HCT116 (cell line): ENCODE measurements around the gene STIM2. TPM values are rescaled to one million over a fixed set of nuclear protein-coding genes. Genes with fewer than 3 reads are reported as not detected.

Experiments
- ATAC-seq: fragments of 200-7000 bp; cut with Tn5 transposase; 2 replicates; pipeline ENCODE4 v1.9.1; 2020; ENCODE audit warnings: mild to moderate bottlenecking, moderate library complexity
- BruUV-seq: library from RNA; stranded (reverse); fragments of 400-500 nt; replicated peaks from 2 replicates; lab custom pipeline; 2021; lab: Mats Ljungman, UMichigan
- CTCF ChIA-PET: fragments of 300-600 bp; sonication (Branson Sonifier 250); formaldehyde crosslinking; loops from one replicate; lab custom pipeline; 2021; ENCODE audit warnings: antibody characterized with exemption; lab: Charles Lee
- POLR2A ChIA-PET: fragments of 300-600, 350-600 bp; sonication (Branson Sonifier 250); formaldehyde crosslinking; loops from one replicate; lab custom pipeline; 2021; ENCODE audit warnings: antibody characterized with exemption; lab: Charles Lee
- RAD21 ChIA-PET, 2 experiments: fragments of 300-600 bp; sonication (Branson Sonifier 250); formaldehyde crosslinking; loops; one replicate each; lab custom pipeline; 2023; ENCODE audit warnings: low total read pairs in 2 of 2; ENCODE audit not compliant: uncharacterized antibody in 2 of 2, unreplicated experiment in 2 of 2, low non-redundant PET in 1 of 2; lab: Charles Lee
- DNase-seq: peaks from one replicate; pipeline ENCODE4 v3.0.0-alpha.2; 2010; ENCODE audit warnings: low read depth, low spot score
- H2AFZ ChIP-seq: fragments of 200-600 bp; shearing (Covaris generic), sonication (generic); 2 replicates; pipeline ENCODE4 v1.6.1; 2017; ENCODE audit warnings: low read depth, mixed run types, mixed read lengths, antibody characterized with exemption, low read length; ENCODE audit not compliant: poor library complexity, severe bottlenecking
- H3K27ac ChIP-seq: 2 replicates; pipeline ENCODE4 v1.5.1; 2012; ENCODE audit warnings: low read depth, low read length
- H3K27me3 ChIP-seq: fragments of 200-600 bp; sonication (generic); 2 replicates; pipeline ENCODE4 v1.6.1; 2016; ENCODE audit warnings: mixed run types, low read length, mixed read lengths; ENCODE audit not compliant: insufficient read depth
- H3K36me3 ChIP-seq, 2 experiments: fragments of 200-500 bp in 1 of 2; fragments of 200-600 bp in 1 of 2; sonication (Bioruptor generic) in 1 of 2; sonication (generic) in 1 of 2; 2 replicates each; pipeline versions ENCODE4 v1.5.1 to v1.6.1; 2014 to 2016; ENCODE audit warnings: low read length in 2 of 2, inconsistent platforms in 1 of 2, mixed read lengths in 1 of 2, mixed run types in 1 of 2; ENCODE audit not compliant: insufficient read depth in 2 of 2, control insufficient read depth in 1 of 2
- H3K4me1 ChIP-seq, 2 experiments: fragments of 200-600 bp in 1 of 2; sonication (generic) in 1 of 2; 2 replicates each; pipeline versions ENCODE4 v1.5.1 to v1.6.1; 2012 to 2017; ENCODE audit warnings: low read length in 2 of 2, inconsistent platforms in 1 of 2, mild to moderate bottlenecking in 1 of 2, mixed read lengths in 1 of 2, mixed run types in 1 of 2, moderate library complexity in 1 of 2; ENCODE audit not compliant: insufficient read depth in 2 of 2, control insufficient read depth in 1 of 2
- H3K4me2 ChIP-seq: fragments of 200-600 bp; sonication (generic); 2 replicates; pipeline ENCODE4 v1.6.1; 2017; ENCODE audit warnings: mixed run types, low read length, mixed read lengths
- H3K4me3 ChIP-seq, 2 experiments: fragments of 200-600 bp in 1 of 2; sonication (generic) in 1 of 2; replicated peaks in 1 of 2; 2 replicates each; pipeline ENCODE4 v1.5.1; 2011 to 2016; ENCODE audit warnings: low read length in 2 of 2, control low read depth in 1 of 2, low read depth in 1 of 2, mild to moderate bottlenecking in 1 of 2, mixed read lengths in 1 of 2, mixed run types in 1 of 2
- H3K79me2 ChIP-seq: fragments of 200-600 bp; sonication (generic); 2 replicates; pipeline ENCODE4 v1.6.1; 2017; ENCODE audit warnings: mild to moderate bottlenecking, mixed run types, low read length, moderate library complexity, mixed read lengths; ENCODE audit not compliant: insufficient read depth
- H3K9ac ChIP-seq: fragments of 200-600 bp; sonication (generic); 2 replicates; pipeline ENCODE4 v1.6.1; 2016; ENCODE audit warnings: low read length, mixed read lengths
- H3K9me2 ChIP-seq: fragments of 200-600 bp; sonication (generic), shearing (Covaris generic); 2 replicates; pipeline ENCODE4 v1.6.1; 2017; ENCODE audit warnings: mixed run types, mild to moderate bottlenecking, moderate library complexity; ENCODE audit not compliant: insufficient read depth
- H3K9me3 ChIP-seq, 2 experiments: fragments of 200-500 bp in 1 of 2; fragments of 200-600 bp in 1 of 2; sonication (Bioruptor generic) in 1 of 2; sonication (generic) in 1 of 2; 2 replicates each; pipeline ENCODE4 v1.6.1; 2014 to 2017; ENCODE audit warnings: low read length in 2 of 2, mixed read lengths in 2 of 2, inconsistent platforms in 1 of 2, low read depth in 1 of 2, mild to moderate bottlenecking in 1 of 2, mixed run types in 1 of 2, moderate library complexity in 1 of 2; ENCODE audit not compliant: control insufficient read depth in 1 of 2, insufficient read depth in 1 of 2
- H4K20me1 ChIP-seq: fragments of 200-600 bp; sonication (generic), shearing (Covaris generic); 2 replicates; pipeline ENCODE4 v1.6.1; 2017; ENCODE audit warnings: mixed run types, mild to moderate bottlenecking, moderate library complexity; ENCODE audit not compliant: insufficient read depth
- CBX3 ChIP-seq: IDR thresholded peaks from 2 replicates; pipeline ENCODE4 v1.6.1; 2012; ENCODE audit warnings: low read depth
- CEBPB ChIP-seq: IDR thresholded peaks from 2 replicates; pipeline ENCODE4 v1.6.1; 2012; ENCODE audit warnings: low read depth
- EGR1 ChIP-seq: IDR thresholded peaks from 2 replicates; pipeline ENCODE4 v1.6.1; 2012; ENCODE audit warnings: low read depth
- EZH2 ChIP-seq: fragments of 200-600 bp; sonication (generic); IDR thresholded peaks from 2 replicates; pipeline ENCODE4 v1.6.1; 2017; ENCODE audit warnings: antibody characterized with exemption, mixed run types
- EZH2phosphoT487 ChIP-seq: fragments of 200-600 bp; IDR thresholded peaks from 2 replicates; pipeline ENCODE4 v1.6.1; 2018; ENCODE audit warnings: antibody characterized with exemption, borderline replicate concordance
- FOSL1 ChIP-seq: IDR thresholded peaks from 2 replicates; pipeline ENCODE4 v1.6.1; 2012; ENCODE audit warnings: low read depth
- JUND ChIP-seq: IDR thresholded peaks from 2 replicates; pipeline ENCODE4 v1.6.1; 2012
- POLR2A ChIP-seq: IDR thresholded peaks from 2 replicates; pipeline ENCODE4 v1.7.0; 2011; ENCODE audit warnings: borderline replicate concordance; ENCODE audit not compliant: insufficient read depth, insufficient read length; ENCODE audit errors: extremely low read depth
- POLR2AphosphoS5 ChIP-seq: IDR thresholded peaks from 2 replicates; pipeline ENCODE4 v1.6.1; 2011; ENCODE audit warnings: mild to moderate bottlenecking, low read depth, low read length, moderate library complexity
- RAD21 ChIP-seq: IDR thresholded peaks from 2 replicates; pipeline ENCODE4 v1.6.1; 2012; ENCODE audit warnings: low read depth, mild to moderate bottlenecking
- SIN3A ChIP-seq: IDR thresholded peaks from 2 replicates; pipeline ENCODE4 v1.6.1; 2012; ENCODE audit warnings: low read depth
- SP1 ChIP-seq: IDR thresholded peaks from 2 replicates; pipeline ENCODE4 v1.6.1; 2012; ENCODE audit warnings: low read depth
- SRF ChIP-seq: IDR thresholded peaks from 2 replicates; pipeline ENCODE4 v1.6.1; 2012; ENCODE audit warnings: low read depth
- TCF7L2 ChIP-seq: IDR thresholded peaks from 2 replicates; pipeline ENCODE4 v1.7.0; 2011; ENCODE audit warnings: borderline replicate concordance, inconsistent platforms; ENCODE audit not compliant: insufficient read depth, insufficient read length; ENCODE audit errors: extremely low read depth
- YY1 ChIP-seq: IDR thresholded peaks from 2 replicates; pipeline ENCODE4 v1.6.1; 2011; ENCODE audit warnings: low read length, low read depth, moderate library complexity, mild to moderate bottlenecking; ENCODE audit not compliant: insufficient replicate concordance; ENCODE audit errors: extremely low read depth
- ZFX ChIP-seq: fragments of 450-650 bp; IDR thresholded peaks from 2 replicates; pipeline ENCODE4 v1.6.1; 2017
- ZNF274 ChIP-seq: fragments of 200-500 bp; sonication (Bioruptor generic); IDR thresholded peaks from 2 replicates; pipeline ENCODE4 v1.6.1; 2014; ENCODE audit warnings: mild to moderate bottlenecking, low read depth, low read length, inconsistent platforms
- intact Hi-C: fragments of 100-400 bp; cut with micrococcal nuclease; formaldehyde crosslinking; loops from 2 replicates; pipeline ENCODE4 v1.10.0; 2022
- total RNA-seq: library from RNA; stranded (reverse); gene quantifications from one replicate; pipeline ENCODE4 v1.2.1, GENCODE V29; 2021; ENCODE audit not compliant: unreplicated experiment
- TF ChIP-seq, protein P1 (sequence below), 3 experiments: fragments of 200-600 bp in 1 of 3; sonication (generic) in 1 of 3; IDR thresholded peaks in 2 of 3; conservative IDR thresholded peaks in 1 of 3; 2 replicates each; pipeline ENCODE4 v1.5.1; 2012 to 2017; ENCODE audit warnings: low read depth in 2 of 3, low read length in 2 of 3, antibody characterized with exemption in 1 of 3, borderline replicate concordance in 1 of 3, control low read depth in 1 of 3, mild to moderate bottlenecking in 1 of 3, mixed read lengths in 1 of 3, mixed run types in 1 of 3, moderate library complexity in 1 of 3; ENCODE audit not compliant: insufficient read depth in 1 of 3
- TF ChIP-seq, protein P2 (sequence below): IDR thresholded peaks from 2 replicates; pipeline ENCODE4 v1.6.1; 2011; ENCODE audit warnings: mild to moderate bottlenecking, low read length, moderate library complexity; ENCODE audit not compliant: insufficient replicate concordance; ENCODE audit errors: extremely low read depth
- TF ChIP-seq, protein P3 (sequence below): IDR thresholded peaks from 2 replicates; pipeline ENCODE4 v1.6.1; 2012; ENCODE audit warnings: low read depth

STIM2 gene
- total RNA-seq, 1 experiment from 2014 or later, result 65.9 TPM

DNA sequence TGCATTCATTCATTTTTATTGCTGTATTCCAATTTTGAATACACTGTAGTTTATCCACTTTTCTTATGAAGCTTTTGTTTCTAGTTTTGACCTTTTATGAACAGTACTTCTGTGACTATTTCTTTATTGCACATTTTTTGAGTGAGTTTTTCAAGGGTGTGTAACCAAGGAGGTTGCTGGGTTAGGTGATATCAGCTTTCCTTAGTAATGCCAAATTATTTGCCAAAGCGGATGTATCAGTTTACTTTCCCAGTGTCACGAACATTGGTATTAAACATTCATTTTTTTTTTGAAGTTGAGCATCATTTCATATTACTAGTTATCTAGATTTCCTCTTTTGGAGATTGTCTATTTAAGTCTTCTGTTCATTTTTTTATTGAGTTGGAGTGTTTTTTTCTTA lies 32.9 kb downstream of the STIM2 start:
- H3K27ac ChIP-seq, result no peak overlapping the region
- no TSS peak for BruUV-seq
- peaks cover 28% of the 10 kb centered on the region for H3K79me2 ChIP-seq
- ATAC-seq, result no peak
- DNase-seq, result no peak
- no peaks in the 10 kb centered on the region for H3K9me3 ChIP-seq
- H3K4me1 ChIP-seq, result no peaks in the 10 kb centered on the region
- H3K9me2 ChIP-seq, result no peaks in the 10 kb centered on the region
- no peak overlapping the region for H3K4me3 ChIP-seq
- H4K20me1 ChIP-seq, result no peaks in the 10 kb centered on the region
- intact Hi-C loops, result no loop called here
- no peaks in the 10 kb centered on the region for H3K27me3 ChIP-seq
- RAD21 ChIA-PET, result no interaction called here
- H3K9ac ChIP-seq, result no peak overlapping the region
- no peaks in the 10 kb centered on the region for H3K36me3 ChIP-seq
- POLR2A ChIA-PET, result no interaction called here
- H2AFZ ChIP-seq, result no peak overlapping the region
- TF ChIP-seq ZFX, result no peak
- TF ChIP-seq, protein P1, sequence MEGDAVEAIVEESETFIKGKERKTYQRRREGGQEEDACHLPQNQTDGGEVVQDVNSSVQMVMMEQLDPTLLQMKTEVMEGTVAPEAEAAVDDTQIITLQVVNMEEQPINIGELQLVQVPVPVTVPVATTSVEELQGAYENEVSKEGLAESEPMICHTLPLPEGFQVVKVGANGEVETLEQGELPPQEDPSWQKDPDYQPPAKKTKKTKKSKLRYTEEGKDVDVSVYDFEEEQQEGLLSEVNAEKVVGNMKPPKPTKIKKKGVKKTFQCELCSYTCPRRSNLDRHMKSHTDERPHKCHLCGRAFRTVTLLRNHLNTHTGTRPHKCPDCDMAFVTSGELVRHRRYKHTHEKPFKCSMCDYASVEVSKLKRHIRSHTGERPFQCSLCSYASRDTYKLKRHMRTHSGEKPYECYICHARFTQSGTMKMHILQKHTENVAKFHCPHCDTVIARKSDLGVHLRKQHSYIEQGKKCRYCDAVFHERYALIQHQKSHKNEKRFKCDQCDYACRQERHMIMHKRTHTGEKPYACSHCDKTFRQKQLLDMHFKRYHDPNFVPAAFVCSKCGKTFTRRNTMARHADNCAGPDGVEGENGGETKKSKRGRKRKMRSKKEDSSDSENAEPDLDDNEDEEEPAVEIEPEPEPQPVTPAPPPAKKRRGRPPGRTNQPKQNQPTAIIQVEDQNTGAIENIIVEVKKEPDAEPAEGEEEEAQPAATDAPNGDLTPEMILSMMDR (IDR thresholded peaks at IDR 0.05 in 2 of 3, conservative IDR thresholded peaks at IDR 0.05 in 1 of 3; ENCODE audit: borderline replicate concordance in 1 of 3, insufficient read depth in 1 of 3, low read depth in 2 of 3, low read length in 2 of 3), result no peak
- no peak for TF ChIP-seq ZNF274
- no peak for TF ChIP-seq CBX3
- TF ChIP-seq EGR1, result no peak
- TF ChIP-seq CEBPB, result no peak
- no peak for TF ChIP-seq POLR2AphosphoS5
- TF ChIP-seq EZH2, result no peak
- TF ChIP-seq EZH2phosphoT487, result no peak
- no peak for TF ChIP-seq POLR2A
- no peak for TF ChIP-seq TCF7L2
- TF ChIP-seq RAD21, result no peak
- TF ChIP-seq FOSL1, result no peak
- TF ChIP-seq, protein P2, sequence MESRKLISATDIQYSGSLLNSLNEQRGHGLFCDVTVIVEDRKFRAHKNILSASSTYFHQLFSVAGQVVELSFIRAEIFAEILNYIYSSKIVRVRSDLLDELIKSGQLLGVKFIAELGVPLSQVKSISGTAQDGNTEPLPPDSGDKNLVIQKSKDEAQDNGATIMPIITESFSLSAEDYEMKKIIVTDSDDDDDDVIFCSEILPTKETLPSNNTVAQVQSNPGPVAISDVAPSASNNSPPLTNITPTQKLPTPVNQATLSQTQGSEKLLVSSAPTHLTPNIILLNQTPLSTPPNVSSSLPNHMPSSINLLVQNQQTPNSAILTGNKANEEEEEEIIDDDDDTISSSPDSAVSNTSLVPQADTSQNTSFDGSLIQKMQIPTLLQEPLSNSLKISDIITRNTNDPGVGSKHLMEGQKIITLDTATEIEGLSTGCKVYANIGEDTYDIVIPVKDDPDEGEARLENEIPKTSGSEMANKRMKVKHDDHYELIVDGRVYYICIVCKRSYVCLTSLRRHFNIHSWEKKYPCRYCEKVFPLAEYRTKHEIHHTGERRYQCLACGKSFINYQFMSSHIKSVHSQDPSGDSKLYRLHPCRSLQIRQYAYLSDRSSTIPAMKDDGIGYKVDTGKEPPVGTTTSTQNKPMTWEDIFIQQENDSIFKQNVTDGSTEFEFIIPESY, result no peak
- TF ChIP-seq SP1, result no peak
- TF ChIP-seq, protein P3, sequence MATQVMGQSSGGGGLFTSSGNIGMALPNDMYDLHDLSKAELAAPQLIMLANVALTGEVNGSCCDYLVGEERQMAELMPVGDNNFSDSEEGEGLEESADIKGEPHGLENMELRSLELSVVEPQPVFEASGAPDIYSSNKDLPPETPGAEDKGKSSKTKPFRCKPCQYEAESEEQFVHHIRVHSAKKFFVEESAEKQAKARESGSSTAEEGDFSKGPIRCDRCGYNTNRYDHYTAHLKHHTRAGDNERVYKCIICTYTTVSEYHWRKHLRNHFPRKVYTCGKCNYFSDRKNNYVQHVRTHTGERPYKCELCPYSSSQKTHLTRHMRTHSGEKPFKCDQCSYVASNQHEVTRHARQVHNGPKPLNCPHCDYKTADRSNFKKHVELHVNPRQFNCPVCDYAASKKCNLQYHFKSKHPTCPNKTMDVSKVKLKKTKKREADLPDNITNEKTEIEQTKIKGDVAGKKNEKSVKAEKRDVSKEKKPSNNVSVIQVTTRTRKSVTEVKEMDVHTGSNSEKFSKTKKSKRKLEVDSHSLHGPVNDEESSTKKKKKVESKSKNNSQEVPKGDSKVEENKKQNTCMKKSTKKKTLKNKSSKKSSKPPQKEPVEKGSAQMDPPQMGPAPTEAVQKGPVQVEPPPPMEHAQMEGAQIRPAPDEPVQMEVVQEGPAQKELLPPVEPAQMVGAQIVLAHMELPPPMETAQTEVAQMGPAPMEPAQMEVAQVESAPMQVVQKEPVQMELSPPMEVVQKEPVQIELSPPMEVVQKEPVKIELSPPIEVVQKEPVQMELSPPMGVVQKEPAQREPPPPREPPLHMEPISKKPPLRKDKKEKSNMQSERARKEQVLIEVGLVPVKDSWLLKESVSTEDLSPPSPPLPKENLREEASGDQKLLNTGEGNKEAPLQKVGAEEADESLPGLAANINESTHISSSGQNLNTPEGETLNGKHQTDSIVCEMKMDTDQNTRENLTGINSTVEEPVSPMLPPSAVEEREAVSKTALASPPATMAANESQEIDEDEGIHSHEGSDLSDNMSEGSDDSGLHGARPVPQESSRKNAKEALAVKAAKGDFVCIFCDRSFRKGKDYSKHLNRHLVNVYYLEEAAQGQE, result no peak
- no peak for TF ChIP-seq JUND
- no peak for TF ChIP-seq SIN3A
- no peak for TF ChIP-seq YY1
- no peak for TF ChIP-seq SRF
- CTCF ChIA-PET, result no interaction called here
- H3K4me2 ChIP-seq, result no peak overlapping the region
